Caco-2 (cell line): ENCODE results near the gene SGMS1. TPM values are rescaled to one million over a fixed set of nuclear protein-coding genes. Genes with fewer than 3 reads are reported as not detected.

ENCODE experiments used
- BruUV-seq: library from RNA; stranded (reverse); fragments of 400-500 nt; replicated peaks from 2 replicates; lab custom pipeline; 2021; lab: Mats Ljungman, UMichigan
- CTCF ChIA-PET: fragments of 300-600 bp; sonication (Branson Sonifier 250); formaldehyde crosslinking; loops from one replicate; lab custom pipeline; 2022; ENCODE audit warnings: antibody characterized with exemption; lab: Charles Lee
- POLR2A ChIA-PET: fragments of 300-600 bp; sonication (Branson Sonifier 250); formaldehyde crosslinking; loops from one replicate; lab custom pipeline; 2022; ENCODE audit warnings: antibody characterized with exemption; lab: Charles Lee
- DNase-seq, 2 experiments: peaks; one replicate each; pipeline versions ENCODE4 v3.0.0 to v3.0.0-alpha.2; 2020 to 2022
- H3K27me3 ChIP-seq: replicated peaks from 2 replicates; pipeline ENCODE4 v1.6.0; 2011; ENCODE audit warnings: low read length; ENCODE audit not compliant: control insufficient read depth, insufficient read depth
- H3K36me3 ChIP-seq: 2 replicates; pipeline ENCODE4 v1.5.1; 2011; ENCODE audit warnings: low read length; ENCODE audit not compliant: control insufficient read depth, insufficient read depth
- H3K4me1 ChIP-seq: fragments of 250-450 bp; sonication (Bioruptor Pico); 2 replicates; pipeline ENCODE4 v1.5.1; 2020; ENCODE audit warnings: mild to moderate bottlenecking
- H3K4me3 ChIP-seq: 2 replicates; pipeline ENCODE4 v1.5.1; 2011; ENCODE audit warnings: low read depth, mild to moderate bottlenecking, control low read depth, low read length
- H3K9me3 ChIP-seq: fragments of 250-450 bp; sonication (Bioruptor Pico); 2 replicates; pipeline ENCODE4 v1.5.1; 2020; ENCODE audit warnings: mild to moderate bottlenecking, moderate library complexity
- H3K27ac Mint-ChIP-seq: one replicate; pipeline ENCODE4 v1.8.0; 2022; ENCODE audit warnings: mixed read lengths; ENCODE audit not compliant: unreplicated experiment
- H3K27me3 Mint-ChIP-seq: one replicate; pipeline ENCODE4 v1.8.0; 2022; ENCODE audit warnings: mixed read lengths; ENCODE audit not compliant: insufficient read depth, unreplicated experiment
- H3K36me3 Mint-ChIP-seq: one replicate; pipeline ENCODE4 v1.8.0; 2022; ENCODE audit warnings: mild to moderate bottlenecking, mixed read lengths; ENCODE audit not compliant: insufficient read depth, unreplicated experiment
- H3K4me1 Mint-ChIP-seq: one replicate; pipeline ENCODE4 v1.8.0; 2022; ENCODE audit warnings: low read depth, mixed read lengths; ENCODE audit not compliant: unreplicated experiment
- H3K4me3 Mint-ChIP-seq: one replicate; pipeline ENCODE4 v1.8.0; 2022; ENCODE audit warnings: mild to moderate bottlenecking, moderate library complexity, mixed read lengths; ENCODE audit not compliant: unreplicated experiment
- H3K9me3 Mint-ChIP-seq: one replicate; pipeline ENCODE4 v1.8.0; 2022; ENCODE audit warnings: mixed read lengths; ENCODE audit not compliant: unreplicated experiment
- intact Hi-C: fragments of 100-400 bp; cut with micrococcal nuclease; formaldehyde crosslinking; loops from one replicate; pipeline ENCODE4 v1.10.0; 2022; ENCODE audit not compliant: unreplicated experiment
- total RNA-seq: library from RNA; stranded (reverse); gene quantifications from 2 replicates; pipeline ENCODE4 v1.2.3, GENCODE V29; 2022
- TF ChIP-seq, protein P1 (sequence below), 2 experiments: fragments of 200-600 bp in 1 of 2; IDR thresholded peaks; 1 replicate in 1 of 2; 2 replicates in 1 of 2; pipeline versions ENCODE4 v1.5.1 to v1.8.0; 2011 to 2022; ENCODE audit warnings: antibody characterized with exemption in 1 of 2, control low read depth in 1 of 2, inconsistent platforms in 1 of 2, low read depth in 1 of 2, low read length in 1 of 2, mild to moderate bottlenecking in 1 of 2, moderate library complexity in 1 of 2; ENCODE audit not compliant: insufficient read depth in 1 of 2, severe bottlenecking in 1 of 2, unreplicated experiment in 1 of 2

Gene SGMS1
- total RNA-seq, 1 experiment from 2014 or later = 30.5 TPM

DNA sequence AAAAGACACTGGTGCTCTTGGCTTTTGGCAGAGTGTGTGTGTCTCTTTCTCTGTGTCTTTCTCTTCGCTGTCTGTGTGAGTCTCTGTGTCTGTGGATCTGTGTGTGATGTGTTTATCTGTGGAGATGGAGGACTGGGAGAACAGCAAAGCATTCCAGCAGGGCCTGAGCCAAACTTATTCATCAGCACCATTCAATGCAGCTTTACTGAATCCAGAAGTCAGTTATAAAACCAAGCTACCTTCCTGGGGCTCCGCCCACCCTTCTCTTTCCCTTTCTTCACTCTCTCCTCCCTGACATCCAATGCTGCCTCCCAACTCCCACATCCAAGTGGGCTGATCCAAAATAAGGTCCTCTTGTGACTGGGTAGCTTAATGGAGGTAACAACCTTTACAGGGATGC is 3.9 kb downstream of the SGMS1 start:
- H3K4me1 Mint-ChIP-seq = peaks cover 31% of the 10 kb centered on the region
- no peaks in the 10 kb centered on the region for H3K9me3 Mint-ChIP-seq
- H3K27ac Mint-ChIP-seq = no peak overlapping the region
- H3K27me3 ChIP-seq = no peaks in the 10 kb centered on the region
- no peak overlapping the region for H3K4me3 ChIP-seq
- TF ChIP-seq, protein P1, sequence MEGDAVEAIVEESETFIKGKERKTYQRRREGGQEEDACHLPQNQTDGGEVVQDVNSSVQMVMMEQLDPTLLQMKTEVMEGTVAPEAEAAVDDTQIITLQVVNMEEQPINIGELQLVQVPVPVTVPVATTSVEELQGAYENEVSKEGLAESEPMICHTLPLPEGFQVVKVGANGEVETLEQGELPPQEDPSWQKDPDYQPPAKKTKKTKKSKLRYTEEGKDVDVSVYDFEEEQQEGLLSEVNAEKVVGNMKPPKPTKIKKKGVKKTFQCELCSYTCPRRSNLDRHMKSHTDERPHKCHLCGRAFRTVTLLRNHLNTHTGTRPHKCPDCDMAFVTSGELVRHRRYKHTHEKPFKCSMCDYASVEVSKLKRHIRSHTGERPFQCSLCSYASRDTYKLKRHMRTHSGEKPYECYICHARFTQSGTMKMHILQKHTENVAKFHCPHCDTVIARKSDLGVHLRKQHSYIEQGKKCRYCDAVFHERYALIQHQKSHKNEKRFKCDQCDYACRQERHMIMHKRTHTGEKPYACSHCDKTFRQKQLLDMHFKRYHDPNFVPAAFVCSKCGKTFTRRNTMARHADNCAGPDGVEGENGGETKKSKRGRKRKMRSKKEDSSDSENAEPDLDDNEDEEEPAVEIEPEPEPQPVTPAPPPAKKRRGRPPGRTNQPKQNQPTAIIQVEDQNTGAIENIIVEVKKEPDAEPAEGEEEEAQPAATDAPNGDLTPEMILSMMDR (IDR thresholded peaks at IDR 0.05; ENCODE audit: insufficient read depth in 1 of 2, low read depth in 1 of 2, low read length in 1 of 2, severe bottlenecking in 1 of 2, unreplicated experiment in 1 of 2) = no peak
- H3K4me1 ChIP-seq = peaks cover 7% of the 10 kb centered on the region; the same call in 1 of the 2 replicates
- ChIA-PET POLR2A (interaction anchor here (0.6 kb wide), 2 partner anchors 49 to 140 kb away, joined by 3 read pairs; no protein-coding TSS in a partner anchor), CTCF (interaction anchor here (1.3 kb wide), 1 partner anchor 13 kb away, joined by 3 read pairs; no protein-coding TSS in a partner anchor)
- no peak overlapping the region for H3K4me3 Mint-ChIP-seq
- intact Hi-C loops = no loop called here
- peaks cover 10% of the 10 kb centered on the region for H3K36me3 Mint-ChIP-seq
- no peaks in the 10 kb centered on the region for H3K36me3 ChIP-seq
- H3K9me3 ChIP-seq = no peaks in the 10 kb centered on the region
- no TSS peak for BruUV-seq
- no peaks in the 10 kb centered on the region for H3K27me3 Mint-ChIP-seq
- no peak for DNase-seq

DNA sequence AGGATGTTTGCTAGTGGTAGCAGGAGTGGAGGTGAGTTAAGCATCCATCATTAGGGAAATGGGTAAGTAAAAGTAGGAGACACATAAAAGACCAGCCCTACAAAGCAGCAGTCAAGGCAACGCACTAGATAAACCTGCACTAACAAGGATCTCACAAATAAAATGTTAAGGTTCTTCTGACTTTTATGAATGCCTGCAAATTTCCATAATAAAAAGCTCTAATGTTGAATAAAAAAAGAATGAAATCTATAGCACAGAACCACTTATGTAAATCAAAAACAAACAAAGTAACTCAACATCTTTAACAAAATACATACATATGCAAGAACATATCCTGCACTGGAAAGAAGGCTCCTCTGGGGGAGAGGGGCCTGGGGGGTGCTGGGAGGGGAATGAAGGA is 4.6 kb downstream of the SGMS1 start:
- DNase-seq = no peak
- Histone ChIP-seq H3K27me3 (no peaks in the 10 kb centered on the region), H3K9me3 (no peaks in the 10 kb centered on the region), H3K36me3 (no peaks in the 10 kb centered on the region), H3K4me1 (peaks cover 11% of the 10 kb centered on the region), H3K4me3 (no peak overlapping the region)
- peaks cover 2% of the 10 kb centered on the region for H3K36me3 Mint-ChIP-seq
- no peaks in the 10 kb centered on the region for H3K9me3 Mint-ChIP-seq
- intact Hi-C loops = no loop called here
- ChIA-PET POLR2A (no interaction called here), CTCF (interaction anchor here (1.3 kb wide), 1 partner anchor 12 kb away, joined by 3 read pairs; no protein-coding TSS in a partner anchor)
- no peaks in the 10 kb centered on the region for H3K27me3 Mint-ChIP-seq
- H3K4me1 Mint-ChIP-seq = peaks cover 36% of the 10 kb centered on the region
- H3K4me3 Mint-ChIP-seq = no peak overlapping the region
- TF ChIP-seq, protein P1 (IDR thresholded peaks at IDR 0.05; ENCODE audit: insufficient read depth in 1 of 2, low read depth in 1 of 2, low read length in 1 of 2, severe bottlenecking in 1 of 2, unreplicated experiment in 1 of 2) = no peak
- H3K27ac Mint-ChIP-seq = no peak overlapping the region
- no TSS peak for BruUV-seq

- Histone ChIP-seq H3K36me3 (no peaks in the 10 kb centered on the region), H3K4me1 (peaks cover 15% of the 10 kb centered on the region), H3K9me3 (no peaks in the 10 kb centered on the region), H3K4me3 (no peak overlapping the region), H3K27me3 (no peaks in the 10 kb centered on the region)
- Mint-ChIP-seq H3K27ac (no peak overlapping the region), H3K27me3 (no peaks in the 10 kb centered on the region), H3K36me3 (no peaks in the 10 kb centered on the region), H3K4me3 (no peak overlapping the region), H3K4me1 (peaks cover 39% of the 10 kb centered on the region), H3K9me3 (no peaks in the 10 kb centered on the region)
- DNase-seq = no peak
- TF ChIP-seq, protein P1 (IDR thresholded peaks at IDR 0.05; ENCODE audit: insufficient read depth in 1 of 2, low read depth in 1 of 2, low read length in 1 of 2, severe bottlenecking in 1 of 2, unreplicated experiment in 1 of 2) = no peak
- CTCF ChIA-PET = interaction anchor here (1.3 kb wide), 1 partner anchor 11 kb away, joined by 3 read pairs; no protein-coding TSS in a partner anchor
- POLR2A ChIA-PET = no interaction called here
- intact Hi-C loops = no loop called here
- no TSS peak for BruUV-seq
Observed at GRCh38 chr10:50618624-50619023, 5.1 kb downstream of the SGMS1 start.
